ENCODE data around the gene CCT3.
A peak's percentile ranks its signal among the peaks of the same experiment; 100 is the strongest.
"Not testable (repeated sequence)": the region's sequence is repeated elsewhere in the genome, so short reads cannot be mapped to it uniquely, and the experiment has no call there.

The CCT3 gene

DNA sequence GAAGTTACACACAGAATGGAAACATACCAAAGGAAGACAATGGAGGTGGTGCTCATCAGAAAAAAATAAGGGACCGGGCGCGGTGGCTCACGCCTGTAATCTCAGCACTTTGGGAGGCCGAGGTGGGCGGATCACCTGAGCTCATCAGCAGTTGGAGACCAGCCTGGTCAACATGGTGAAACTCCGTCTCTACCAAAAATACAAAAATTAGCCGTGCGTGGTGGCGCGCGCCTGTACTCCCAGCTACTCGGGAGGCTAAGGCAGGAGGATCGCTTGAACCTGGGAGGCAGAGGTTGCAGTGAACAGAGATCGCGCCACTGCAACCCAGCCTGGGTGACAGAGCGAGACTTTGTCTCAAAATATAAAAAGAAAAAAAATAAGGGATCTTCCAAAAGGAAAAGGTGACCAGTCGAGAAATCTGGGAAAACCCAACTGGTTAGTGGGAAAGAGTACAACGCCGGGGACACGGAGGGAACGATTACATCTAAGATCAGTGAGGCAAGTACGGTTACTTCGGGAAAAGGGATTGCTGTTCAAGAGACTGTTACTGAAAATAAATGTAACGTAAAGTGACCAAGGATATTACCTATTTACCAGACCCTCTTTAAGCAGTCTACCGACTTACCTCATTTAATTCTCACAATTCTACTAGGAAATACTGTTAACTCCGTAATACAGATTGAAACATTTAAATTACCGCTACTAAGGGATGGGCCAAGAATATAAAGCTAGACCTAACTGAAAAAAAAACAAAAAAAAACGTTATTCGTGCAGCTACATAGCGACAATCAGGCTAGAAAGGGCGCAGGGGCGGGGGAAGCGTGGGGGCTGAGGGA lies 822 bp downstream of the CCT3 start:
- Histone ChIP-seq H3K4me3 (ENCODE audit: severe bottlenecking) (peak overlapping the region; percentile 65), H3K36me3 (ENCODE audit: low read depth) (peaks cover 53% of the 10 kb centered on the region), H3K27ac (ENCODE audit: poor library complexity, severe bottlenecking) (peak overlapping the region; percentile 58), H3K27me3 (ENCODE audit: insufficient read depth, poor library complexity, severe bottlenecking) (no peaks in the 10 kb centered on the region), H3K4me1 (ENCODE audit: insufficient read depth, poor library complexity, severe bottlenecking) (peaks cover 9% of the 10 kb centered on the region), H3K9me3 (ENCODE audit: severe bottlenecking) (no peaks in the 10 kb centered on the region)
- DNase-seq (ENCODE audit: low spot score) (no peak), ATAC-seq (ENCODE audit: low read depth) (no peak)
- TF ChIP-seq, protein P1, sequence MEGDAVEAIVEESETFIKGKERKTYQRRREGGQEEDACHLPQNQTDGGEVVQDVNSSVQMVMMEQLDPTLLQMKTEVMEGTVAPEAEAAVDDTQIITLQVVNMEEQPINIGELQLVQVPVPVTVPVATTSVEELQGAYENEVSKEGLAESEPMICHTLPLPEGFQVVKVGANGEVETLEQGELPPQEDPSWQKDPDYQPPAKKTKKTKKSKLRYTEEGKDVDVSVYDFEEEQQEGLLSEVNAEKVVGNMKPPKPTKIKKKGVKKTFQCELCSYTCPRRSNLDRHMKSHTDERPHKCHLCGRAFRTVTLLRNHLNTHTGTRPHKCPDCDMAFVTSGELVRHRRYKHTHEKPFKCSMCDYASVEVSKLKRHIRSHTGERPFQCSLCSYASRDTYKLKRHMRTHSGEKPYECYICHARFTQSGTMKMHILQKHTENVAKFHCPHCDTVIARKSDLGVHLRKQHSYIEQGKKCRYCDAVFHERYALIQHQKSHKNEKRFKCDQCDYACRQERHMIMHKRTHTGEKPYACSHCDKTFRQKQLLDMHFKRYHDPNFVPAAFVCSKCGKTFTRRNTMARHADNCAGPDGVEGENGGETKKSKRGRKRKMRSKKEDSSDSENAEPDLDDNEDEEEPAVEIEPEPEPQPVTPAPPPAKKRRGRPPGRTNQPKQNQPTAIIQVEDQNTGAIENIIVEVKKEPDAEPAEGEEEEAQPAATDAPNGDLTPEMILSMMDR (IDR thresholded peaks at IDR 0.05; ENCODE audit: poor library complexity, severe bottlenecking) = no peak

DNA sequence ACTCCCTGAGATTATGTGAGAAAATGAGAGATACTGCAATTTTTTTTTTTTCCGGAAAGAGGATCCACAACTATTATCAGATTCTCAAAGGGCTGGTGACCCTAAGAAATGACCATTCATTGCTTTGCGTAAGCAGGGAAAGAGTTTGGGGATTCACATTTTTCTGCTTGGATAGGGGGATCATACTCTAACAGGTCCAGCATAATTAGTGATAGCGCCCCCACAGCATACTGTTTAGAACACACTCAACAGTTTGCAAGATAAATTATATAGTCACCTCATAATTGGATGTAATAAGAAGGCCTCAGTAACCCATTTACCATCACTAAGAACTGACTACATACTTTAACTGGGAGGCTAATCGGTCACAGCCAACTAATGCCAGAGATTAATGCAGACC lies 1.9 kb downstream of the CCT3 start:
- H3K36me3 ChIP-seq (ENCODE audit: low read depth) = peaks cover 63% of the 10 kb centered on the region

DNA sequence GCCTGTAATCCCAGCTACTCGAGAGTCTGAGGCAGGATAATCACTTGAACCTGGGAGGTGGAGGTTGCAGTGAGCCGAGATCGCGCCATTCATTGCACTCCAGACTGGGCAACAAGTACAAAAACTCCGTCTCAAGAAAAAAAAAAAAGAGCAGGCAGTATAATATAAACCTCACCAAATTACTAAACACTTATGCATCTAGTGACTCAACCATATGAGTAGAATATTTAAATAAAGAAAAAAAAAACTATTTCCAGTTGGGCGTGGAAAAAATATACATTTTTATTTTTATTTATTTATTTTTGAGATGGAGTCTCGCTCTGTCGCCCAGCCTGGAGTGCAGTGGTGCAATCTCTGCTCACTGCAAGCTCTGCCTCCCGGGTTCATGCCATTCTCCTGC lies 14.9 kb downstream of the CCT3 start:
- not testable (repeated sequence) for H3K27me3 ChIP-seq (ENCODE audit: insufficient read depth, poor library complexity, severe bottlenecking); H3K9me3 ChIP-seq (ENCODE audit: severe bottlenecking); H3K4me3 ChIP-seq (ENCODE audit: severe bottlenecking); H3K4me1 ChIP-seq (ENCODE audit: insufficient read depth, poor library complexity, severe bottlenecking); ATAC-seq (ENCODE audit: low read depth); H3K27ac ChIP-seq (ENCODE audit: poor library complexity, severe bottlenecking); DNase-seq (ENCODE audit: low spot score)
- H3K36me3 ChIP-seq (ENCODE audit: low read depth) = peaks cover 88% of the 10 kb centered on the region

More for the DNA sequence above, 1.9 kb downstream of the CCT3 start:
- Histone ChIP-seq H3K27me3 (ENCODE audit: insufficient read depth, poor library complexity, severe bottlenecking) (no peaks in the 10 kb centered on the region), H3K4me3 (ENCODE audit: severe bottlenecking) (peak overlapping the region; percentile 65), H3K9me3 (ENCODE audit: severe bottlenecking) (no peaks in the 10 kb centered on the region), H3K4me1 (ENCODE audit: insufficient read depth, poor library complexity, severe bottlenecking) (peaks cover 9% of the 10 kb centered on the region), H3K27ac (ENCODE audit: poor library complexity, severe bottlenecking) (no peak overlapping the region)
- TF ChIP-seq, protein P1 (IDR thresholded peaks at IDR 0.05; ENCODE audit: poor library complexity, severe bottlenecking) = peak; percentile 24
- ATAC-seq (ENCODE audit: low read depth) = no peak
- DNase-seq (ENCODE audit: low spot score) = no peak

DNA sequence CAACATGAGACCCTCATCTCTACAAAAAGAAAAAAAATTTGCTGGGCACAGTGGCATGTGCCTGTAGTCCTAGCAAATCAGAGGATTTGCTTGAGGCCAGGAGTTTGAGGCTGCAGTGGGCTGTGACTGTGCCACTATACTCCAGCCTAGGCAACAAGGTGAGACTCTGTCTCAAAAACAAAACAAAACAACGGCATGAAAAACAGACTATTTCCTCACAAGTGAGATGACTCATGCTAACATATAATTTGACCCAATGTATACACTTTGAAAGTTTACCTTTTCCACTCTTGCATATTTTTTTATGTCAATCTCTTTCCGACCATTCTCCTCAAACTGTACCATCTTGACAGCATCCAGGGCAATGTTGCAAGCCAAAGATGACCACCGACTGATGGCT lies 17.5 kb downstream of the CCT3 start:
- no peaks in the 10 kb centered on the region for H3K4me1 ChIP-seq (ENCODE audit: insufficient read depth, poor library complexity, severe bottlenecking)
- no peak overlapping the region for H3K27ac ChIP-seq (ENCODE audit: poor library complexity, severe bottlenecking)
- ATAC-seq (ENCODE audit: low read depth) (no peak), DNase-seq (ENCODE audit: low spot score) (no peak)
- TF ChIP-seq, protein P1 (IDR thresholded peaks at IDR 0.05; ENCODE audit: poor library complexity, severe bottlenecking) = no peak
- H3K27me3 ChIP-seq (ENCODE audit: insufficient read depth, poor library complexity, severe bottlenecking) = no peaks in the 10 kb centered on the region
- H3K4me3 ChIP-seq (ENCODE audit: severe bottlenecking) = no peak overlapping the region
- H3K9me3 ChIP-seq (ENCODE audit: severe bottlenecking) = no peaks in the 10 kb centered on the region
- peaks cover 98% of the 10 kb centered on the region for H3K36me3 ChIP-seq (ENCODE audit: low read depth)

DNA sequence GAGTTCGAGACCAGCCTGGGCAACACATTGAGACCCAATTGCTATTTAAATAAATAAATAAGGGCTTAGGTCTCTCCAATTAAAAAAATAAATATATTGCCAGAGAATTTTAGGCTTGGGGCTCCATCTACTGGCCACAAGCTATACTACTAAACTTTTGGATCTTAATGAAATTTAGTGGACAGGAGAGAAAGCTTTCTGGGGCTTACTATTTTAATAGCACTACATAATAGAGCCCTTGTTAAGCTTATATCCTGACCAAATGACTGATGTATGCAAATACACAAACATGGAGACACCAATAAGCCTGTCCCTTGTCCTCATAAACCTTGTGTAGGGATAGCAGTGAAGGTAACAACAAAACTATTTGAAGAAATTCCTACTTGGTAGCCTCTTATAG lies 18.4 kb downstream of the CCT3 start:
- peaks cover 98% of the 10 kb centered on the region for H3K36me3 ChIP-seq (ENCODE audit: low read depth)
- H3K27ac ChIP-seq (ENCODE audit: poor library complexity, severe bottlenecking) = no peak overlapping the region
- TF ChIP-seq, protein P1 (IDR thresholded peaks at IDR 0.05; ENCODE audit: poor library complexity, severe bottlenecking) = peak; percentile 79
- H3K4me3 ChIP-seq (ENCODE audit: severe bottlenecking) = no peak overlapping the region
- DNase-seq (ENCODE audit: low spot score) (no peak), ATAC-seq (ENCODE audit: low read depth) (no peak)
- no peaks in the 10 kb centered on the region for H3K27me3 ChIP-seq (ENCODE audit: insufficient read depth, poor library complexity, severe bottlenecking)
- no peaks in the 10 kb centered on the region for H3K4me1 ChIP-seq (ENCODE audit: insufficient read depth, poor library complexity, severe bottlenecking)
- no peaks in the 10 kb centered on the region for H3K9me3 ChIP-seq (ENCODE audit: severe bottlenecking)

All from RWPE2 (cell line).